PC-9 (cell line): ENCODE data around the gene PIK3R1. TPM values are rescaled to one million over a fixed set of nuclear protein-coding genes. Genes with fewer than 3 reads are reported as not detected.

Source experiments
- BruUV-seq: library from RNA; stranded (reverse); fragments of 400-500 nt; replicated peaks from 2 replicates; lab custom pipeline; 2021; lab: Mats Ljungman, UMichigan
- CTCF ChIA-PET: fragments of 300-600 bp; sonication (Branson Sonifier 250); formaldehyde crosslinking; loops from one replicate; lab custom pipeline; 2022; ENCODE audit warnings: antibody characterized with exemption; lab: Charles Lee
- POLR2A ChIA-PET: fragments of 300-600 bp; sonication (Branson Sonifier 250); formaldehyde crosslinking; loops from one replicate; lab custom pipeline; 2022; ENCODE audit warnings: antibody characterized with exemption; ENCODE audit not compliant: unreplicated experiment; lab: Charles Lee
- DNase-seq, 2 experiments: peaks; one replicate each; pipeline versions ENCODE4 v3.0.0 to v3.0.0-alpha.2; 2015 to 2022; ENCODE audit warnings: mixed read lengths in 1 of 2
- H2AFZ ChIP-seq: fragments of 200-600 bp; sonication (generic); 2 replicates; pipeline ENCODE4 v1.8.1; 2017; ENCODE audit warnings: antibody characterized with exemption
- H3F3A ChIP-seq: fragments of 200-600 bp; sonication (generic); 2 replicates; pipeline ENCODE4 v1.8.1; 2017; ENCODE audit warnings: antibody characterized with exemption, mild to moderate bottlenecking, low read depth; ENCODE audit not compliant: insufficient read depth
- H3K27ac ChIP-seq: fragments of 200-600 bp; sonication (generic); 2 replicates; pipeline ENCODE4 v1.6.1; 2016; ENCODE audit warnings: mixed run types
- H3K27me3 ChIP-seq: fragments of 200-600 bp; sonication (generic); 2 replicates; pipeline ENCODE4 v1.6.1; 2016; ENCODE audit warnings: low read depth, mixed run types; ENCODE audit not compliant: insufficient read depth
- H3K36me3 ChIP-seq: fragments of 200-600 bp; sonication (generic); 2 replicates; pipeline ENCODE4 v1.6.1; 2016; ENCODE audit warnings: low read depth, mixed run types
- H3K4me1 ChIP-seq: fragments of 200-600 bp; sonication (generic); replicated peaks from 2 replicates; pipeline ENCODE4 v1.6.1; 2016; ENCODE audit warnings: mixed run types; ENCODE audit not compliant: insufficient read depth
- H3K4me2 ChIP-seq: fragments of 200-600 bp; sonication (generic); 2 replicates; pipeline ENCODE4 v1.6.1; 2017; ENCODE audit warnings: mixed run types
- H3K4me3 ChIP-seq: fragments of 200-600 bp; sonication (generic); 2 replicates; pipeline ENCODE4 v1.6.1; 2016; ENCODE audit warnings: mixed run types
- H3K79me2 ChIP-seq: fragments of 200-600 bp; sonication (generic); 2 replicates; pipeline ENCODE4 v1.6.1; 2017; ENCODE audit warnings: low read depth, mixed run types
- H3K9me2 ChIP-seq: fragments of 200-600 bp; sonication (generic); 2 replicates; pipeline ENCODE4 v1.8.1; 2017; ENCODE audit warnings: mild to moderate bottlenecking; ENCODE audit not compliant: insufficient read depth
- H3K9me3 ChIP-seq: fragments of 200-600 bp; sonication (generic); 2 replicates; pipeline ENCODE4 v1.8.1; 2016; ENCODE audit warnings: low read depth; ENCODE audit not compliant: insufficient read depth
- H4K20me1 ChIP-seq: fragments of 200-600 bp; sonication (generic); 2 replicates; pipeline ENCODE4 v1.8.1; 2017; ENCODE audit not compliant: insufficient read depth
- EZH2 ChIP-seq: fragments of 200-600 bp; sonication (generic); IDR thresholded peaks from 2 replicates; pipeline ENCODE4 v1.8.0; 2017; ENCODE audit warnings: antibody characterized with exemption, low read depth
- intact Hi-C: fragments of 100-400 bp; cut with micrococcal nuclease; formaldehyde crosslinking; loops from one replicate; pipeline ENCODE4 v1.10.0; 2022; ENCODE audit not compliant: unreplicated experiment
- total RNA-seq: library from RNA; stranded (reverse); gene quantifications from 2 replicates; pipeline ENCODE4 v1.2.3, GENCODE V29; 2021
- TF ChIP-seq, protein P1 (sequence below): fragments of 200-600 bp; sonication (generic); conservative IDR thresholded peaks from 2 replicates; pipeline ENCODE4 v1.6.1; 2017; ENCODE audit warnings: mixed run types, antibody characterized with exemption, mild to moderate bottlenecking, moderate library complexity

Gene PIK3R1
- total RNA-seq, 1 experiment from 2014 or later = 15.9 TPM

DNA sequence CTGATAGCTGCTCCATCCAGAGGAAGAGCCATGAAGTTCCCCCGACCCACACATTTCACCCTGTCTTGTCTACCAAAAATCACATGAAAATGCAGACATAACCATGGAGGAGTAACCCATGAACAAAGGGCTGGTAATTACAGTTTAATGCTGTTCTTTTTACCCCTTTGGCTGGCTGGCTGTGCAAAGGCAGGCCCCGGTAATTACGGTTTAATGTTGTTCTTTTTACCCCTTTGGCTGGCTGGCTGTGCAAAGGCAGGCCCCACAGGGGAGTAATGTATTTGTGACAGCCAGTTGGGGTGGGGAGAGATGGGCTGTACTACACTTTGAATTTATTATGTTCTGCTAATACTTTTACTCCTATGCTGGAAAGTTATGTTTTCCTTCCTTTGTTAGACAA is 41.7 kb downstream of the PIK3R1 start:
- no peaks in the 10 kb centered on the region for H3K79me2 ChIP-seq
- POLR2A ChIA-PET = no interaction called here

DNA sequence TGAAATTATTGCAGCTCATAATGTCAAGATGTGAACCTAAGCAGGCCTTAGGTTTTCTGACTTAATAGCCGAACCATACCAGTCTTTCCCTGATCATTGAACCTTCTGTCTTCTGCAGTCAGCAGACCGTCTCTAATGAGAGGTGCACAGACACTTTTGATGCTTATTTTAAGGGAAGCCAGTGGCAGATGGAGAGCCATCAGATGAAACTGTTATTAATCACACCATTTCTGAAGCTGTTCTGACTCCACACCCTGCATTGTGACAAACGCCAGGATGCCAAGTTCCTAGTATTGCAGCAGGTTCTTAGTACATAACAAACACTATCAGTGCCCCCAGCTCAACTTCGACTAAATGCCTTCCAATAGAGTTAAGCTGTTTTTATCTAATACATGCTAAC is 43.0 kb downstream of the PIK3R1 start:
- Histone ChIP-seq H3K4me3 (no peak overlapping the region), H3K9me3 (no peaks in the 10 kb centered on the region), H3K4me1 (no peaks in the 10 kb centered on the region), H2AFZ (no peak overlapping the region), H3K9me2 (no peaks in the 10 kb centered on the region), H3K36me3 (no peaks in the 10 kb centered on the region), H4K20me1 (no peaks in the 10 kb centered on the region), H3K27me3 (no peaks in the 10 kb centered on the region), H3K27ac (no peak overlapping the region), H3K4me2 (no peak overlapping the region), H3K79me2 (no peaks in the 10 kb centered on the region), H3F3A (0 out of 2 replicates have a peak, but pooled peaks cover 5% of the 10 kb centered on the region)
- ChIA-PET POLR2A (no interaction called here), CTCF (no interaction called here)
- TF ChIP-seq, protein P1, sequence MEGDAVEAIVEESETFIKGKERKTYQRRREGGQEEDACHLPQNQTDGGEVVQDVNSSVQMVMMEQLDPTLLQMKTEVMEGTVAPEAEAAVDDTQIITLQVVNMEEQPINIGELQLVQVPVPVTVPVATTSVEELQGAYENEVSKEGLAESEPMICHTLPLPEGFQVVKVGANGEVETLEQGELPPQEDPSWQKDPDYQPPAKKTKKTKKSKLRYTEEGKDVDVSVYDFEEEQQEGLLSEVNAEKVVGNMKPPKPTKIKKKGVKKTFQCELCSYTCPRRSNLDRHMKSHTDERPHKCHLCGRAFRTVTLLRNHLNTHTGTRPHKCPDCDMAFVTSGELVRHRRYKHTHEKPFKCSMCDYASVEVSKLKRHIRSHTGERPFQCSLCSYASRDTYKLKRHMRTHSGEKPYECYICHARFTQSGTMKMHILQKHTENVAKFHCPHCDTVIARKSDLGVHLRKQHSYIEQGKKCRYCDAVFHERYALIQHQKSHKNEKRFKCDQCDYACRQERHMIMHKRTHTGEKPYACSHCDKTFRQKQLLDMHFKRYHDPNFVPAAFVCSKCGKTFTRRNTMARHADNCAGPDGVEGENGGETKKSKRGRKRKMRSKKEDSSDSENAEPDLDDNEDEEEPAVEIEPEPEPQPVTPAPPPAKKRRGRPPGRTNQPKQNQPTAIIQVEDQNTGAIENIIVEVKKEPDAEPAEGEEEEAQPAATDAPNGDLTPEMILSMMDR = no peak
- no peak for TF ChIP-seq EZH2
- no TSS peak for BruUV-seq
- no peak for DNase-seq
- intact Hi-C loops = no loop called here

More for the DNA sequence above, 41.7 kb downstream of the PIK3R1 start:
- no peak overlapping the region for H3K27ac ChIP-seq
- no peak overlapping the region for H3K4me3 ChIP-seq
- H3K4me1 ChIP-seq = no peaks in the 10 kb centered on the region
- no peak for TF ChIP-seq EZH2
- TF ChIP-seq, protein P1 = no peak
- H3K27me3 ChIP-seq = no peaks in the 10 kb centered on the region
- BruUV-seq = no TSS peak
- CTCF ChIA-PET = no interaction called here
- no peak for DNase-seq
- H3K9me2 ChIP-seq = no peaks in the 10 kb centered on the region
- intact Hi-C loops = no loop called here
- no peaks in the 10 kb centered on the region for H3K9me3 ChIP-seq
- no peak overlapping the region for H2AFZ ChIP-seq
- 0 out of 2 replicates have a peak, but pooled peaks cover 5% of the 10 kb centered on the region for H3F3A ChIP-seq
- no peak overlapping the region for H3K4me2 ChIP-seq
- H3K36me3 ChIP-seq = no peaks in the 10 kb centered on the region
- H4K20me1 ChIP-seq = 0 out of 2 replicates have a peak, but pooled peaks cover 4% of the 10 kb centered on the region

DNA sequence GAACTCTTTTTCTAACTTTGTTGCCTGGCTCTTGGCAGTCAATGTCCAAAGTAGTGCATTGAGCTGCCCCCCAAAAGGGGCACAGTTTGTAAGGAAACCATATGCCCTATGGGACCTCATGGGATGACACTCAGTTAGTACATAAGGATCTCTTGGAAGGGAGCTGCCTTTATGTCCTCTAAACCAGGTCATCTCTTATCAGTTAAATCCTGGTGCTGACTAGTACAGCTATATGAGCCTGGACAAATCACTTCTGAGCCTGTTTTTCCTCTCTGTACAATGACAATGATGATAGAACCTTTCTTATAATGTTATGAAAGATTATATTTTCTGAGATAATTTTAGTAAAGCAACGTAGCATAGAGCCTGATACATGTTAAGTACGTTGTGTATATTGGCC is 44.1 kb downstream of the PIK3R1 start:
- no peak for DNase-seq
- Histone ChIP-seq H3K4me1 (no peaks in the 10 kb centered on the region), H3K27ac (no peak overlapping the region), H3K9me3 (no peaks in the 10 kb centered on the region), H3K4me2 (no peak overlapping the region), H2AFZ (no peak overlapping the region), H3K36me3 (no peaks in the 10 kb centered on the region), H3K27me3 (no peaks in the 10 kb centered on the region), H3F3A (0 out of 2 replicates have a peak, but pooled peaks cover 5% of the 10 kb centered on the region), H3K4me3 (no peak overlapping the region), H3K79me2 (no peaks in the 10 kb centered on the region), H4K20me1 (no peaks in the 10 kb centered on the region), H3K9me2 (no peaks in the 10 kb centered on the region)
- CTCF ChIA-PET = no interaction called here
- BruUV-seq = no TSS peak
- TF ChIP-seq, protein P1 = no peak
- TF ChIP-seq EZH2 = no peak
- POLR2A ChIA-PET = no interaction called here
- intact Hi-C loops = no loop called here
